Globus pallidus (tissue), 1 donor: Measurements from ENCODE around the gene NCOA6.
"Not testable (repeated sequence)": the region's sequence is repeated elsewhere in the genome, so short reads cannot be mapped to it uniquely, and the experiment has no call there.

ENCODE experiments used
- DNase-seq: peaks from one replicate; pipeline ENCODE4 v3.0.0-alpha.2; 2015; ENCODE audit warnings: low spot score

NCOA6 gene

GRCh38 chr20:34719242-34720017, 106.0 kb downstream of the NCOA6 start:
- DNase-seq: not testable (repeated sequence)

GRCh38 chr20:34717230-34718095, 108.0 kb downstream of the NCOA6 start:
- no peak for DNase-seq

GRCh38 chr20:34716921-34717229, 108.6 kb downstream of the NCOA6 start:
- no peak for DNase-seq

GRCh38 chr20:34715384-34715783, 110.1 kb downstream of the NCOA6 start:
- no peak for DNase-seq

GRCh38 chr20:34713944-34714515, 111.4 kb downstream of the NCOA6 start:
- DNase-seq: not testable (repeated sequence)

- no peak for DNase-seq
These were observed 112.1 kb downstream of the NCOA6 start for GRCh38 chr20:34713194-34713943.

- DNase-seq: no peak
These were observed 112.8 kb downstream of the NCOA6 start for GRCh38 chr20:34712525-34713192.

GRCh38 chr20:34711813-34712430, 113.5 kb downstream of the NCOA6 start:
- no peak for DNase-seq

GRCh38 chr20:34710861-34711574, 114.4 kb downstream of the NCOA6 start:
- DNase-seq: no peak

GRCh38 chr20:34710568-34710839, 114.9 kb downstream of the NCOA6 start:
- DNase-seq: no peak

GRCh38 chr20:34709831-34710567, 115.5 kb downstream of the NCOA6 start:
- peak; percentile 86 for DNase-seq

GRCh38 chr20:34709044-34709830, 116.2 kb downstream of the NCOA6 start:
- no peak for DNase-seq

GRCh38 chr20:34708621-34709043, 116.8 kb downstream of the NCOA6 start:
- DNase-seq: peak; percentile 73

- no peak for DNase-seq
These were observed 118.3 kb downstream of the NCOA6 start for GRCh38 chr20:34706912-34707784.

GRCh38 chr20:34706302-34706875, 119.1 kb downstream of the NCOA6 start:
- no peak for DNase-seq

GRCh38 chr20:34705397-34706301, 119.8 kb downstream of the NCOA6 start:
- no peak for DNase-seq

- DNase-seq: no peak
These were observed 120.4 kb downstream of the NCOA6 start for GRCh38 chr20:34705008-34705396.
